Muscle layer of colon (tissue), 2 donors: Measurements from ENCODE around the gene PSMD11.
"Not testable (repeated sequence)": the region's sequence is repeated elsewhere in the genome, so short reads cannot be mapped to it uniquely, and the experiment has no call there.

Experiments
- H3K27ac ChIP-seq: one replicate; pipeline ENCODE4 v1.7.0; 2013; ENCODE audit warnings: low read depth, mild to moderate bottlenecking, low read length, moderate library complexity
- H3K27me3 ChIP-seq, 2 donors: one replicate each; pipeline ENCODE4 v1.7.0; 2013; ENCODE audit warnings: low read length in 2 of 2, mild to moderate bottlenecking in 2 of 2; ENCODE audit not compliant: insufficient read depth in 2 of 2, control insufficient read depth in 1 of 2
- H3K36me3 ChIP-seq: one replicate; pipeline ENCODE4 v1.7.0; 2013; ENCODE audit warnings: mild to moderate bottlenecking, low read length; ENCODE audit not compliant: insufficient read depth
- H3K4me1 ChIP-seq: one replicate; pipeline ENCODE4 v1.7.0; 2013; ENCODE audit warnings: mild to moderate bottlenecking, low read length; ENCODE audit not compliant: insufficient read depth
- H3K4me3 ChIP-seq, 2 donors: one replicate each; pipeline ENCODE4 v1.7.0; 2013; ENCODE audit warnings: low read length in 2 of 2, low read depth in 1 of 2, mild to moderate bottlenecking in 1 of 2, moderate library complexity in 1 of 2
- H3K9ac ChIP-seq: one replicate; pipeline ENCODE4 v1.7.0; 2013; ENCODE audit warnings: low read length
- H3K9me3 ChIP-seq: one replicate; pipeline ENCODE4 v1.7.0; 2013; ENCODE audit warnings: mild to moderate bottlenecking, low read length
- donor health status: abdominal sarcoma.
- donor health status: Adenocarcinoma of cecum.

Gene PSMD11

GRCh38 chr17:32446949-32447348 is 2.6 kb downstream of the PSMD11 start:
- Histone ChIP-seq H3K27me3 (no peaks in the 10 kb centered on the region), H3K4me1 (peaks cover 25% of the 10 kb centered on the region), H3K9me3 (no peaks in the 10 kb centered on the region), H3K36me3 (peaks cover 46% of the 10 kb centered on the region), H3K4me3 (no peak overlapping the region), H3K9ac (no peak overlapping the region), H3K27ac (no peak overlapping the region)

GRCh38 chr17:32449963-32450362 is 5.7 kb downstream of the PSMD11 start:
- H3K36me3 ChIP-seq, result peaks cover 72% of the 10 kb centered on the region
- H3K9me3 ChIP-seq, result no peaks in the 10 kb centered on the region
- H3K4me3 ChIP-seq, result no peak overlapping the region
- no peak overlapping the region for H3K9ac ChIP-seq
- no peaks in the 10 kb centered on the region for H3K27me3 ChIP-seq
- no peak overlapping the region for H3K27ac ChIP-seq
- H3K4me1 ChIP-seq, result peaks cover 18% of the 10 kb centered on the region

DNA sequence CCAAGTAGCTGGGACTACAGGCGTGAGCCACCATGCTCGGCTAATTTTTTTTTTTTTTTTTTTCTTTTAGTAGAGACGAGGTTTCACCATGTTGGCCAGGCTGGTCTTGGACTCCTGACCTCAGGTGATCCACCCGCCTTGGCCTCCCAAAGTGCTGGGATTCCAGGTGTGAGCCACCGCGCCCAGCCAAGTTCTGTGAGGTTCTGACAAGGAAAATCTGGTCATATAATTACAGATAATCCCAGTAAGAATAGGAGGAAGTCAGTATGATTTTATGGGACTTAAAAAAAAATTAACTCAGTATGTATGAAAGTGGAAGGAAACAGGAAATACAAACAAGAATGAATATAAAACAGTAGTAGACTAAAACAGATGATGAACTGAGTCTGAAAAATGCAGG is 6.1 kb downstream of the PSMD11 start:
- H3K9me3 ChIP-seq, H3K27me3 ChIP-seq, H3K9ac ChIP-seq, H3K27ac ChIP-seq, H3K4me3 ChIP-seq: not testable (repeated sequence)
- Histone ChIP-seq H3K4me1 (peaks cover 16% of the 10 kb centered on the region), H3K36me3 (peaks cover 76% of the 10 kb centered on the region)

- H3K4me3 ChIP-seq, result no peak overlapping the region
- no peak overlapping the region for H3K9ac ChIP-seq
- H3K9me3 ChIP-seq, result no peaks in the 10 kb centered on the region
- peaks cover 74% of the 10 kb centered on the region for H3K36me3 ChIP-seq
- H3K27ac ChIP-seq, result no peak overlapping the region
- H3K4me1 ChIP-seq, result peaks cover 1% of the 10 kb centered on the region
- no peaks in the 10 kb centered on the region for H3K27me3 ChIP-seq
Measured at GRCh38 chr17:32451879-32452278, 7.6 kb downstream of the PSMD11 start.

DNA sequence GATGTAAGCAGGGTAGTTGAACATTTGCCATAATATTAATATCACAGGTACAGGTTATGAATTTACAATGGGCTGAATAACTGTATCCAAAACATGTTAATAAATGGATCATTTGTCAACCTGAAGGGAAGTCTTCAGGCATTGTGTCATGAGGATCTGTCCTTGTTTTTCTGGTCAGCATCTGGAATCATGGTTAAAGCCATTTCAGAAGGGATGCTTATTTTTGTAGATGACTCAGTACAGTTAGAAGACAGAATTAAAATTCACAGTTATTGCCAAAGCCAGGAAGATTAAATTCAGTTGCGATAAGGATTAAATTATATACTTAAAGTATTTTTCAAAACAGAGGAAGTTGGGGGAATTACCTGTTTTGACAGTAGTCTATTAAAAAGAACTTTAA is 8.0 kb downstream of the PSMD11 start:
- H3K9me3 ChIP-seq, result no peaks in the 10 kb centered on the region
- no peaks in the 10 kb centered on the region for H3K4me1 ChIP-seq
- peaks cover 73% of the 10 kb centered on the region for H3K36me3 ChIP-seq
- no peak overlapping the region for H3K4me3 ChIP-seq
- no peak overlapping the region for H3K9ac ChIP-seq
- no peaks in the 10 kb centered on the region for H3K27me3 ChIP-seq
- no peak overlapping the region for H3K27ac ChIP-seq

DNA sequence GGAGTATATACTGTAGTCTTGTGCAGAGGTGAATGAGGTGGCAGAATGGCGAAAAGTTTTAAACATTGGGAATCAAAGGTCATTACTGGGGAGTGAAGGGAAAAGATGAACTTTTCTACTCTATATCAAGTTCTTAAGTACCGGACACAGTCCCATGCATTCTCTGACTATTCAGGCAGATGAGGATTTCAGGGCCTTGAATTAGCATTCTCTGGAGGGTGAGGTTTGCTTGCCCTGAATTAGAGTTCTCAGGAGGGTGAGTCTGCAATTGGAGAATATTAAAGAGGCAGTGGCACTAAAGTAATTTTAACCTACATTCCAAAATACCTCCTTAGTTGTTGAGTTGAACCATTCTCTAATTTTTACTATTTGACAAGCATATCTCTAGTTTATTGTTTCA is 9.1 kb downstream of the PSMD11 start:
- H3K27me3 ChIP-seq, result no peaks in the 10 kb centered on the region
- no peak overlapping the region for H3K4me3 ChIP-seq
- H3K9ac ChIP-seq, result no peak overlapping the region
- no peaks in the 10 kb centered on the region for H3K9me3 ChIP-seq
- peaks cover 75% of the 10 kb centered on the region for H3K36me3 ChIP-seq
- no peak overlapping the region for H3K27ac ChIP-seq
- no peaks in the 10 kb centered on the region for H3K4me1 ChIP-seq

DNA sequence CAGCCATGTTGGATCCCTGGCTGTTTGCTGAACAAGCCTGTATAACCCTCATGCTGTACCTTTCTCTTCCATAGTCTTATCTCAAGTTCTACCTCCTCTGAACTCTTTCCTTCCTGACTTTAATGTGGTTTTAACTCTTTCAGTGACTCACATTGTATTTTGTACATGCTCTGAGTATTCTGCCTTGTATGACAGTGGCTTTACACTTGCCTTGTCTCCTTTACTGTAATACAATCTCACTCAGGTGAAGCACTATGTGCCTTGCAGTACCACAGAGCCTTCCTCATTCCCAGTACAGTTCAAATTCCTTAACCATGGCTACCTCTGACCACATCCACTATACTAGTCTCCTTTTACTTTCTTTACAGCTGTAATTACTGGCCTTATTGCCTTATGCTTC is 14.1 kb downstream of the PSMD11 start:
- Histone ChIP-seq H3K36me3 (peaks cover 44% of the 10 kb centered on the region), H3K9me3 (no peaks in the 10 kb centered on the region), H3K9ac (no peak overlapping the region), H3K4me3 (no peak overlapping the region), H3K4me1 (no peaks in the 10 kb centered on the region), H3K27me3 (no peaks in the 10 kb centered on the region), H3K27ac (no peak overlapping the region)

GRCh38 chr17:32460054-32460453 is 15.7 kb downstream of the PSMD11 start:
- H3K4me1 ChIP-seq, result no peaks in the 10 kb centered on the region
- H3K4me3 ChIP-seq, result no peak overlapping the region
- H3K27me3 ChIP-seq, result no peaks in the 10 kb centered on the region
- H3K9me3 ChIP-seq, result no peaks in the 10 kb centered on the region
- H3K9ac ChIP-seq, result no peak overlapping the region
- no peak overlapping the region for H3K27ac ChIP-seq
- H3K36me3 ChIP-seq, result peaks cover 40% of the 10 kb centered on the region

GRCh38 chr17:32461498-32461852 is 17.2 kb downstream of the PSMD11 start:
- peaks cover 41% of the 10 kb centered on the region for H3K36me3 ChIP-seq
- no peaks in the 10 kb centered on the region for H3K9me3 ChIP-seq
- H3K4me3 ChIP-seq, result no peak overlapping the region
- no peak overlapping the region for H3K27ac ChIP-seq
- no peaks in the 10 kb centered on the region for H3K27me3 ChIP-seq
- no peak overlapping the region for H3K9ac ChIP-seq
- no peaks in the 10 kb centered on the region for H3K4me1 ChIP-seq

DNA sequence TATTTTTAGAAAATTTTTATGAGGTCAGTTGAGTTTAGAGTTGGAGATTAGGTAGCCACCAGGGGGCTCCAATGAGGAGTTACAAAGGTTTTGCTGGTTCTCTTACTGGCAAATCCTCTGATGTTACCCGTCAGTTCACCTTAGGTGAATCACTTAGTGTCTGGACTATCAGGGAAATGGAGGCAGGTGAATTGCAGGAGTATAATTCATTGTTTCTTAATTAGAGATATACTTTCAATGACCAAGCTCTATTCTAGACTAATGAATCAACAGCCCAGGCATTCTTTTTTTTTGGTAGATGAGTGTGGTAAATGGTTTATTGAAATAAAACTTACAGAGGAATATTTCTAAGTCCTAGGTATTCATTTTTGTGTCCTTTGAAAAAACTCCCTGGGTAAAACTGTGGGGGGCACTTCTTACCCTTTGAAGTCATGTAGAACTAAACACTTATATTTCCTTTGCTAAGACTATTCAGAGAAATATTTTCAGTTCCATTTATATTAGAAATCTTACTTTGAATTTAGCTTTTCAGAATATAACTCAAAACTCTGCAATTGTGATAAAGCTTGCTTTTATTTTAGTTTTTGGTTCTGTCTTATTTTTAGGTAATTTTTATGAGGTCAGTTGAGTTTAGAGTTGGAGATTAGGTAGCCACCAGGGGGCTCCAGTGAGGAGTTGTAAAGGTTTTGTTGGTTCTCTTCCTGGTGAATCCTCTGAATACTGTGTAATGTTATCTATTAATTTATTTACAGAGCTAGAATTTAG is 17.7 kb downstream of the PSMD11 start:
- Histone ChIP-seq H3K27me3 (no peaks in the 10 kb centered on the region), H3K4me3 (no peak overlapping the region), H3K9ac (no peak overlapping the region), H3K4me1 (no peaks in the 10 kb centered on the region), H3K27ac (no peak overlapping the region), H3K36me3 (peaks cover 41% of the 10 kb centered on the region), H3K9me3 (no peaks in the 10 kb centered on the region)

DNA sequence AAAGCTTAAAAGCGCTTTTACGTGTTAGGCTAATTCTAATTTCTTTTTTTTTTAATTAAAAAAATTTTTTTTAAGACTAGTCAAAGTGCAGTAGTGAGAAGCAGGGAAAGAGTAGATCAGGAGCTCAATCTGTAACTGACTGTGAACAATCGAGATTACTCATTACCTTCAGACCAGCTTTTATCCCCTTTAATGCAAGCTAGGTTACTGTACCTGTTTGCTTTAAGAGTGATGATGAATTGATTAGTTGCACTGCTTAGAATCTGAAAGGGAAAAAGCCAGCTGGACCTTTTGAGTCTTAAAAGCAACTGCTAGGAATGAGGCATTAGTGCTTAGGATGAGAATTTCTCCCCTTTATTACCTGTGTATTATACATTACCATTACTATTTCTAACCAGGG is 19.0 kb downstream of the PSMD11 start:
- Histone ChIP-seq H3K27ac (no peak overlapping the region), H3K9ac (no peak overlapping the region), H3K4me1 (no peaks in the 10 kb centered on the region), H3K36me3 (peaks cover 30% of the 10 kb centered on the region), H3K27me3 (no peaks in the 10 kb centered on the region), H3K4me3 (no peak overlapping the region), H3K9me3 (no peaks in the 10 kb centered on the region)

DNA sequence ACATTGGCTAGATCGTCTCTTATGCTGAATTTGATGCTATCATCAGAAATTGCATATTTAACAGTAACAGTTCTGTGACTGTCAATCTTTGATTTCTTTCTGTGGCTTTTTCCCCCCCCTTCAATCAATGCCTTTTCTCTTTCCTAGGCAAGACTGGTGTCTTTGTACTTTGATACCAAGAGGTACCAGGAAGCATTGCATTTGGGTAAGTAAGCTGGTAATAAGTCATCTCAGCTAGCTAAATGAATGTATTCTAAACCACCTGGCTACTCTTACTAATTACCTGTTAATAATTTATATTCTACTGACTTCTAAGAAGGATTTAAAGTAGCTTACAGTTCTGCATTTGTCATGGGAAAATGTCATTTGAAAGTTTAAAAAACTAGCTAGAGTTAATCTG is 20.1 kb downstream of the PSMD11 start:
- H3K4me3 ChIP-seq, result no peak overlapping the region
- peaks cover 33% of the 10 kb centered on the region for H3K36me3 ChIP-seq
- H3K4me1 ChIP-seq, result no peaks in the 10 kb centered on the region
- H3K9ac ChIP-seq, result no peak overlapping the region
- no peaks in the 10 kb centered on the region for H3K27me3 ChIP-seq
- H3K27ac ChIP-seq, result no peak overlapping the region
- H3K9me3 ChIP-seq, result no peaks in the 10 kb centered on the region
